ENCODE data around the gene KSR1. TPM values are rescaled to one million over a fixed set of nuclear protein-coding genes. Genes with fewer than 3 reads are reported as not detected.

Gene KSR1
- total RNA-seq, 1 experiment from 2014 or later, result 41.7 TPM

GRCh38 chr17:27633312-27634025 is 177.2 kb downstream of the KSR1 start:
- no peaks in the 10 kb centered on the region for H3K36me3 ChIP-seq (ENCODE audit: insufficient read depth, low read length, poor library complexity, severe bottlenecking)
- H3K27ac ChIP-seq (ENCODE audit: low read depth, low read length, poor library complexity, severe bottlenecking), result no peak overlapping the region
- DNase-seq (ENCODE audit: low spot score), result no peak
- H3K9me3 ChIP-seq (ENCODE audit: low read depth, low read length, poor library complexity, severe bottlenecking), result no peaks in the 10 kb centered on the region
- TF ChIP-seq EZH2 (IDR thresholded peaks at IDR 0.05; ENCODE audit: borderline replicate concordance, low read depth, low read length, poor library complexity, severe bottlenecking) (no peak), CTCF (conservative IDR thresholded peaks at IDR 0.05; ENCODE audit: low read depth, low read length) (no peak)
- BruUV-seq (replicated peaks), result no TSS peak
- POLR2A ChIA-PET (ENCODE audit: low non-redundant PET), result no interaction called here
- H3K4me1 ChIP-seq (ENCODE audit: insufficient read depth, low read length, poor library complexity, severe bottlenecking), result no peaks in the 10 kb centered on the region
- H3K4me3 ChIP-seq (ENCODE audit: low read depth, low read length, poor library complexity, severe bottlenecking), result no peak overlapping the region
- CTCF ChIA-PET, result no interaction called here
- intact Hi-C loops (cut with micrococcal nuclease; ENCODE audit: unreplicated experiment), result no loop called here
- no peaks in the 10 kb centered on the region for H3K27me3 ChIP-seq (replicated peaks; ENCODE audit: insufficient read depth, low read depth, low read length, poor library complexity)

- H3K4me3 ChIP-seq (ENCODE audit: low read depth, low read length, poor library complexity, severe bottlenecking), result no peak overlapping the region
- H3K27ac ChIP-seq (ENCODE audit: low read depth, low read length, poor library complexity, severe bottlenecking), result no peak overlapping the region
- no TSS peak for BruUV-seq (replicated peaks)
- H3K36me3 ChIP-seq (ENCODE audit: insufficient read depth, low read length, poor library complexity, severe bottlenecking), result no peaks in the 10 kb centered on the region
- TF ChIP-seq CTCF (conservative IDR thresholded peaks at IDR 0.05; ENCODE audit: low read depth, low read length) (no peak), EZH2 (IDR thresholded peaks at IDR 0.05; ENCODE audit: borderline replicate concordance, low read depth, low read length, poor library complexity, severe bottlenecking) (no peak)
- DNase-seq (ENCODE audit: low spot score), result no peak
- no peaks in the 10 kb centered on the region for H3K9me3 ChIP-seq (ENCODE audit: low read depth, low read length, poor library complexity, severe bottlenecking)
- ChIA-PET CTCF (no interaction called here), POLR2A (ENCODE audit: low non-redundant PET) (no interaction called here)
- no peaks in the 10 kb centered on the region for H3K27me3 ChIP-seq (replicated peaks; ENCODE audit: insufficient read depth, low read depth, low read length, poor library complexity)
- intact Hi-C loops (cut with micrococcal nuclease; ENCODE audit: unreplicated experiment), result no loop called here
- H3K4me1 ChIP-seq (ENCODE audit: insufficient read depth, low read length, poor library complexity, severe bottlenecking), result no peaks in the 10 kb centered on the region
Measured at GRCh38 chr17:27634026-27634335, 177.7 kb downstream of the KSR1 start.

- Histone ChIP-seq H3K4me1 (ENCODE audit: insufficient read depth, low read length, poor library complexity, severe bottlenecking) (no peaks in the 10 kb centered on the region), H3K27me3 (replicated peaks; ENCODE audit: insufficient read depth, low read depth, low read length, poor library complexity) (no peaks in the 10 kb centered on the region), H3K4me3 (ENCODE audit: low read depth, low read length, poor library complexity, severe bottlenecking) (no peak overlapping the region), H3K36me3 (ENCODE audit: insufficient read depth, low read length, poor library complexity, severe bottlenecking) (no peaks in the 10 kb centered on the region), H3K27ac (ENCODE audit: low read depth, low read length, poor library complexity, severe bottlenecking) (no peak overlapping the region), H3K9me3 (ENCODE audit: low read depth, low read length, poor library complexity, severe bottlenecking) (no peaks in the 10 kb centered on the region)
- intact Hi-C loops (cut with micrococcal nuclease; ENCODE audit: unreplicated experiment), result no loop called here
- no TSS peak for BruUV-seq (replicated peaks)
- POLR2A ChIA-PET (ENCODE audit: low non-redundant PET), result no interaction called here
- no peak for DNase-seq (ENCODE audit: low spot score)
- TF ChIP-seq CTCF (conservative IDR thresholded peaks at IDR 0.05; ENCODE audit: low read depth, low read length) (no peak), EZH2 (IDR thresholded peaks at IDR 0.05; ENCODE audit: borderline replicate concordance, low read depth, low read length, poor library complexity, severe bottlenecking) (no peak)
- CTCF ChIA-PET, result no interaction called here
Measured at GRCh38 chr17:27634776-27635175, 178.5 kb downstream of the KSR1 start.
